ENCODE data around the gene LRRC2. TPM values are rescaled to one million over a fixed set of nuclear protein-coding genes. Genes with fewer than 3 reads are reported as not detected.

Gene LRRC2
- total and polyA plus RNA-seq, 9 of the 15 experiments (the other 6 are each of a cell fraction or from before 2014, with no cell fraction given), result 0.01 to 0.04 (median 0.03) TPM; not detected in 5

- peak within 1 kb of the TSS; percentile 17 to 75; a peak in 2 of 4 replicates for H3K9ac ChIP-seq (ENCODE audit: insufficient read depth in 1 of 2, low read depth in 2 of 2, low read length in 2 of 2)
- intact Hi-C loops (cut with micrococcal nuclease), result no loop called here
- WGBS (ENCODE audit: insufficient coverage, low coverage, missing lambda C conversion rate), result 53% methylated on average over 8 of the region's 9 CpGs
- TF ChIP-seq CHAMP1 (IDR thresholded peaks at IDR 0.05) (no peak), AFF1 (IDR thresholded peaks at IDR 0.05; ENCODE audit: low read depth in 1 of 2, partially characterized antibody in 2 of 2) (no peak), NFXL1 (CRISPR knock-in tag; IDR thresholded peaks at IDR 0.05) (no peak), ZNF79 (CRISPR knock-in tag; IDR thresholded peaks at IDR 0.05; ENCODE audit: low read depth) (no peak)
- H3K27me3 ChIP-seq (ENCODE audit: control insufficient read depth in 2 of 2, insufficient read depth in 2 of 2, low read length in 2 of 2), result no peaks in the 10 kb centered on the region
- no peak within 1 kb of the TSS for H3K4me3 ChIP-seq
- no peaks in the 10 kb centered on the region for H3K79me2 ChIP-seq (ENCODE audit: control insufficient read depth, insufficient read depth, low read length)
- H4K20me1 ChIP-seq (replicated peaks; ENCODE audit: control insufficient read depth, insufficient read depth, low read length), result no peaks in the 10 kb centered on the region
- H3K27ac ChIP-seq (ENCODE audit: extremely low read depth, low read depth, low read length), result peak within 1 kb of the TSS; percentile 15; the same call in 1 of the 3 replicates
- POLR2A ChIA-PET, result interaction anchor here (0.6 to 4.2 kb wide), 3 partner anchors 12 to 60 kb away, joined by 3 to 23 read pairs (median 3); no protein-coding TSS in a partner anchor
- peak within 1 kb of the TSS; percentile 36; the same call in 1 of the 2 replicates for H3K4me2 ChIP-seq (ENCODE audit: insufficient read depth, low read length)
- in situ Hi-C loops (cut with MboI), result no loop called here
- H2AFZ ChIP-seq (ENCODE audit: low read depth, low read length), result peak within 1 kb of the TSS; percentile 84
- no peak for DNase-seq (ENCODE audit: extremely low read depth in 1 of 4, low spot score in 3 of 4)
- no peaks in the 10 kb centered on the region for H3K36me3 ChIP-seq (ENCODE audit: control insufficient read depth, insufficient read depth, low read length)
- no TSS peak for BruUV-seq (replicated peaks)
- no peaks in the 10 kb centered on the region for H3K9me1 ChIP-seq (ENCODE audit: control insufficient read depth, insufficient read depth, low read length)
- no peak for FAIRE-seq
- CTCF ChIA-PET (ENCODE audit: low intra/inter-chr PET ratio), result interaction anchor here (0.9 to 2.8 kb wide), 2 partner anchors 9 to 60 kb away, joined by 4 to 31 read pairs; no protein-coding TSS in a partner anchor
- no peak for ATAC-seq
- H3K9me3 ChIP-seq (replicated peaks; ENCODE audit: control insufficient read depth, insufficient read depth, low read depth, low read length), result no peaks in the 10 kb centered on the region
- H3K4me1 ChIP-seq (replicated peaks in 1 of 2; ENCODE audit: control insufficient read depth in 2 of 2, insufficient read depth in 2 of 2, low read length in 2 of 2), result peaks cover 38 to 62% of the 10 kb centered on the region in 2 experiments; a peak in 4 of 5 replicates
These were observed 68.4 kb downstream of the LRRC2 start, which contains the start of gene RTP3 for GRCh38 chr3:46497556-46498265. TSS of gene RTP3 (plus strand) at chr3:46497976. CDS start at chr3:46498063, 87 bp downstream.
